OCI-LY3 (cell line): ENCODE data around the gene ABHD8.

ENCODE experiments used
- EZH2phosphoT487 ChIP-seq: fragments of 200-600 bp; shearing (Covaris generic); IDR thresholded peaks from 2 replicates; pipeline ENCODE4 v1.6.1; 2018; ENCODE audit warnings: antibody characterized with exemption, mixed run types, low read depth
- TF ChIP-seq, protein P1 (sequence below): fragments of 200-600, 300-600 bp; sonication (generic); IDR thresholded peaks from 2 replicates; pipeline ENCODE4 v1.5.1; 2014; ENCODE audit warnings: antibody characterized with exemption, low read length, low read depth

DNA sequence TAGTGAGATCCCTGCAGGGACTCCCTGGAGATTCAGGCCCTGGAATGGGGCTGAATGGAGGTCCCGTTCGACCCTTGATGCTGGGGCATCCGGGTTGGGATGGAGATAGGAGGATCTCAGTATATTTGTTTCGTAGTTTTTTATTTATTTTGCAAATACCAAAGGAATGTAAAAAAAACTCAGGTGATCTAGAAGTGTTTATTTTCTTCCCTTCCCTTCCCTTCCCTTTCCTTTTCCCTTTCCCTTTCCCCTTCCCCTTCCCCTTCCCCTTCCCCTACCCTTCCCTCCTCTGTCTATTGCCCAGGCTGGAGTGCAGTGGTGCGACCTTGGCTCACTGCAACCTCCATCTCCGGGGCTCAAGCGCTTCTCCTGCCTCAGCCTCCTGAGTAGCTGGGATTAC, 38.6 kb upstream of the ABHD8 start:
- TF ChIP-seq, protein P1, sequence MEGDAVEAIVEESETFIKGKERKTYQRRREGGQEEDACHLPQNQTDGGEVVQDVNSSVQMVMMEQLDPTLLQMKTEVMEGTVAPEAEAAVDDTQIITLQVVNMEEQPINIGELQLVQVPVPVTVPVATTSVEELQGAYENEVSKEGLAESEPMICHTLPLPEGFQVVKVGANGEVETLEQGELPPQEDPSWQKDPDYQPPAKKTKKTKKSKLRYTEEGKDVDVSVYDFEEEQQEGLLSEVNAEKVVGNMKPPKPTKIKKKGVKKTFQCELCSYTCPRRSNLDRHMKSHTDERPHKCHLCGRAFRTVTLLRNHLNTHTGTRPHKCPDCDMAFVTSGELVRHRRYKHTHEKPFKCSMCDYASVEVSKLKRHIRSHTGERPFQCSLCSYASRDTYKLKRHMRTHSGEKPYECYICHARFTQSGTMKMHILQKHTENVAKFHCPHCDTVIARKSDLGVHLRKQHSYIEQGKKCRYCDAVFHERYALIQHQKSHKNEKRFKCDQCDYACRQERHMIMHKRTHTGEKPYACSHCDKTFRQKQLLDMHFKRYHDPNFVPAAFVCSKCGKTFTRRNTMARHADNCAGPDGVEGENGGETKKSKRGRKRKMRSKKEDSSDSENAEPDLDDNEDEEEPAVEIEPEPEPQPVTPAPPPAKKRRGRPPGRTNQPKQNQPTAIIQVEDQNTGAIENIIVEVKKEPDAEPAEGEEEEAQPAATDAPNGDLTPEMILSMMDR, result no peak
- no peak for TF ChIP-seq EZH2phosphoT487
